ENCODE measurements around the gene IPCEF1. TPM values are rescaled to one million over a fixed set of nuclear protein-coding genes. Genes with fewer than 3 reads are reported as not detected.
"Not testable (repeated sequence)": the region's sequence is repeated elsewhere in the genome, so short reads cannot be mapped to it uniquely, and the experiment has no call there.

IPCEF1 gene
- total RNA-seq, 2 experiments from 2014 or later = 17.3 to 18.8 TPM

DNA sequence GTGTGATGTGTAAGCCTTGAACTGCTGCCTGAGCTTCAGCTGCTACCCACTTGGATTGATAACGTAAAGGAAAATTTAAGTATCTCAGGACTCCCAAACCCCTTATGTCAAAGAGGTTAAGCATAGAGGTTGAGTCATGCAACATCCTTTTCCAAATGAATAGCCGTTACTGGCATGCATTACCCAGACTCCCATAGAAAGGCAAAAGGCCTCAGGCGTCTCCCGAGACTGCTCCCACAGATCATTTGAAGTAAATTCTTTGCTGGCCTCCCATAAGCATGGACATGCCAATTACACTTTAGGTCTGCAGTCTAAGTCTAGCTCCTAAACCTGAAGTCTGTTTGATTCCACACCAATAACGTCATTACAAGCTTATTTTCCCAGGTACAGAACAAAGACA is 14.7 kb downstream of the IPCEF1 start:
- Mint-ChIP-seq H3K4me3 (no peak overlapping the region), H3K27ac (no peak overlapping the region), H3K4me1 (no peaks in the 10 kb centered on the region), H3K9me3 (ENCODE audit: low read depth) (peaks cover 6% of the 10 kb centered on the region), H3K36me3 (no peaks in the 10 kb centered on the region), H3K27me3 (peaks cover 8% of the 10 kb centered on the region)
- DNase-seq (no peak), ATAC-seq (no peak)
- CTCF ChIA-PET = no interaction called here

DNA sequence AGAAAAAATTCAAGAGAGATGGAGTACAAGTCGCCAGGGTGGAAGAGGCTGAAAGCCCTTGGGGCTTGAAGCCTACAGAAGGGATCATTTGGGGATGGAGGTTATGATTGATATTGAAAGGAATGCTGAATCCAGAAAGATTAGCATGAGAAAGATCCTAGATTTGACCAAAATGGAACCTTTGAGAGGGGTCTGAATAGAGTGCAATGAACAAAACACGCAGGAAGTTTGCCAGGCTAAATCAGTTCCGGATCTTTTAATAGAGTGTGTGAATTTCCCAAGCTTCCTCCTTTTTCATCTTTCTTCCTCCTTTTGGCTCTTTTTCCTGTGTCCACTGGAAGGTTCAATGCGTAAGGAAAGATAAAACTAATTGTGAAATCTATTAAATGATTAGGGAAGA is 15.3 kb downstream of the IPCEF1 start:
- Mint-ChIP-seq H3K9me3 (ENCODE audit: low read depth) (peaks cover under 1% of the 10 kb centered on the region), H3K36me3 (no peaks in the 10 kb centered on the region), H3K4me1 (no peaks in the 10 kb centered on the region), H3K27me3 (peaks cover 9% of the 10 kb centered on the region), H3K27ac (no peak overlapping the region), H3K4me3 (no peak overlapping the region)
- no peak for ATAC-seq
- DNase-seq = no peak
- CTCF ChIA-PET = no interaction called here

DNA sequence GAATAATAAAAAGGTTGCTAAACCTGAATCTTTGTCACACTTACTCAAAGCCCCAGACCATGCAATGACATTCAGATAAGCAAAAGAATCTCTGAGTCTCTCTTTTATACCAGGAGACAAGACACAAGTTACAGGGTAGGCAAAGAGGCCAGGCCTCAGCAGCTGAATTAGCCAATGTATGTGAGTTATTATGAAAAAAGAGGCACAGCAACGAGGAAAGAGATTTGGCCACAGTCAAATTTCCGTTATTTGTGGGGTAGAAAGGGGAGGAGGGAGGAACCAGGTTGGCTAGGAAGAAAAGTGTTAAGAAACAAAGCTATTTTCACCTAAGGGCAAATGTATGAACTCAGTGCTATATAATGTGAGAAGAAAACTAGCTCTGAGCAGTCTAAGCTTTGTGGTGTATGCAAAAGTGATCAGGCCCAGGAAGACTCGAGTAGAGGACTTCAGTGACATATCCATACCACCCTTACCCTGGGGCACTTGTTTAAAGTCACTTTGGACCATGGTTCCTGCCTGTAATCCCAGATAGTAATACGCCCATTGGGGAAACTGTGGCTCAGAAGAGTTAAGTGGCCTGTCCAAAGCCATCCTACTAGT is 19.1 kb downstream of the IPCEF1 start:
- no peak overlapping the region for H3K27ac Mint-ChIP-seq
- DNase-seq (no peak), ATAC-seq (no peak)
- CTCF ChIA-PET = no interaction called here
- H3K4me1 Mint-ChIP-seq = no peaks in the 10 kb centered on the region
- H3K27me3 Mint-ChIP-seq = peaks cover 5% of the 10 kb centered on the region
- no peaks in the 10 kb centered on the region for H3K36me3 Mint-ChIP-seq
- H3K9me3 Mint-ChIP-seq (ENCODE audit: low read depth) = no peaks in the 10 kb centered on the region
- no peak overlapping the region for H3K4me3 Mint-ChIP-seq

DNA sequence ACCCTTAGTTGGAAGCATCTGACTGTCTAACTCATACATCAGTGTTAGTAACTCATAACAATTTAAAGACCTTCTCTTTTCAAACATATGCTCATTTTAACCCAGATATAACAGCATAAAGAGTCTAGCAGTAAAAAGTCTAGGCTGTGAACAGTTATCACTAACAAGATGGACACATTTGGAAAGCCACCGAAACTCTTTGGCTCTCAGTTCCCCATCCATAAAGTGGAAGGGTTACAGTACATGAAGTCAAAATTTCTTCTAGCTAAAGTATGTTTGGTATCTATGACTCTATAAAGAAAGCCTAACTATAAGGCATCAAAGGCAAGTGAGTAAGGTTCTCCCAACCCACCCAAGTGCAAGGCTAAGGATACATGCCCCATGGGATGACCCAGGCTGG is 22.5 kb downstream of the IPCEF1 start:
- H3K9me3 Mint-ChIP-seq (ENCODE audit: low read depth); H3K4me1 Mint-ChIP-seq; H3K36me3 Mint-ChIP-seq; H3K27ac Mint-ChIP-seq; ATAC-seq; CTCF ChIA-PET; DNase-seq; H3K4me3 Mint-ChIP-seq: not testable (repeated sequence)
- H3K27me3 Mint-ChIP-seq = peaks cover 12% of the 10 kb centered on the region

DNA sequence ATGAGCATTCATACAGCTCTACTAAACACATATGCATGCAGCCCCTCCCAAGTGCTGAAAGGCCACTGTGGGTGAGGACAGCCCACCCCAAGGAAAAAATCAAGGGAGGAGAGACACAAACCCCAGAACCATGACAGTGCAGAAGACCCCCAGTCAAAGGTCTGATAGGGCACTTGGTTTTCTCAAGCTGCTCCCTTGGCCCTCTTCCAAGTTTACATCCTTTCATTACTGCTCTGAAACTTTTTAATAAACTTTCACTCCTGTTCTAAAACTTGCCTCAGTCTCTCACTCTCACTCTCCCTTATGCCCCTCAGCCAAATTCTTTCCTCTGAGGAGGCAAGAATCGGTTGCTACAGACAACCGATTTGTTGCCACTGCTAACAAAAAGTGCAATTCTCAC is 24.9 kb downstream of the IPCEF1 start:
- DNase-seq (no peak), ATAC-seq (no peak)
- CTCF ChIA-PET = no interaction called here
- Mint-ChIP-seq H3K36me3 (no peaks in the 10 kb centered on the region), H3K4me1 (peaks cover 4% of the 10 kb centered on the region), H3K27me3 (peaks cover 10% of the 10 kb centered on the region), H3K27ac (no peak overlapping the region), H3K4me3 (no peak overlapping the region), H3K9me3 (ENCODE audit: low read depth) (peaks cover 2% of the 10 kb centered on the region)

DNA sequence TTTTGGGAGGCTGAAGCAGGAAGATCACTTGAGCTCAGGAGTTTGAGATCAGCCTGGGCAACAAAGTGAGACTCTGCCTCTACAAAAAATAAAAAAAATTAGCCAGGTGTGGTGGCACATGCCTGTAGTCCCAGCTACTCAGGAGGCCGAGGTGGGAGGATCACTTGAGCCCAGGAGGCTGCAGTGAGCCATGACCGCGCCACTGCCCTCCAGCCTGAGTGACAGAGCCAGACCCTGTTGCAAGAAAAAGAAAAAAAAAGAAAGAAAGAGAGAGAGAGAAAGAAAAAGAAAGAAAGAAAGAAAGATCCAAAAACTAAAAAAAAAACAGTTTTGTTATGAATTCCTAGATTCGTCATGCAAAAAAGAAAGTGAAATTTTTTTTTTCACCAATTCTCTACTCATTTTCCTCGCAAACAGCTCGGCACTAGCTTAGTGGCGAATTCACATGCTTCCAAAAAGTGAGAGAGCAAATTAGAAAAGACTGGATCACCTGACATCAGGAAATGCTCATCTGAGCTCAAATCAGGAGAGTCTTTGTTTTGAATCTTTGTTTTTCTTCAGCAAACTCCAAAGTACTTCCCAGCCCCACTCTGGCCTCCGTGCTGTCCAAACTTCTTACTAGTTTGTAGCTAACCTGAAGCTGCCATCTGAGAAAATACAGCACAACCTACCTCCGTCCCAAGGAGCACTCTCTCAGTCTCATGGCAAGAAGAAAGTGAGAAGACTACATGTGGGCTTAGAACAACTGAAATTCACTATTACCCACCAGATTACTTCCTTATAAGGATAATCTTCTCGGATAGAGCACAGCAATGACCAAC is 27.0 kb downstream of the IPCEF1 start:
- Mint-ChIP-seq H3K27me3 (peaks cover 6% of the 10 kb centered on the region), H3K27ac (no peak overlapping the region), H3K4me3 (peak overlapping the region; percentile 33), H3K4me1 (peaks cover 4% of the 10 kb centered on the region), H3K9me3 (ENCODE audit: low read depth) (peaks cover 2% of the 10 kb centered on the region), H3K36me3 (no peaks in the 10 kb centered on the region)
- CTCF ChIA-PET = no interaction called here
- ATAC-seq (no peak), DNase-seq (no peak)

DNA sequence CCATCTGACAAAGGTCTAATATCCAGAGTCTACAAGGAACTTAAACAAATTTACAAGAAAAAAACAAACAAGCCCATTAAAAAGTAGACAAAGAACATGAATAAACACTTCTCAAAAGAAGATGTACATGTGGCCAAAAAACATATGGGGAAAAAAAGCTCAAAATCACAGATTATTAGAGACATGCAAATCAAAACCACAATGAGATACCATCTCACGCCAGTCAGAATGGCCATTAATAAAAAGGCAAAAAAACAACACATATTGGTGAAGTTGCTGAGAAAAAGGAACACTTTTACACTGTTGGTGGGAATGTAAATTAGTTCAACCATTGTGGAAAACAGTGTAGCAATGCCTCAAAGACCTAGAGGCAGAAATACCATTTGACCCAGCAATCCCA is 29.3 kb downstream of the IPCEF1 start:
- H3K27me3 Mint-ChIP-seq, H3K27ac Mint-ChIP-seq: not testable (repeated sequence)

DNA sequence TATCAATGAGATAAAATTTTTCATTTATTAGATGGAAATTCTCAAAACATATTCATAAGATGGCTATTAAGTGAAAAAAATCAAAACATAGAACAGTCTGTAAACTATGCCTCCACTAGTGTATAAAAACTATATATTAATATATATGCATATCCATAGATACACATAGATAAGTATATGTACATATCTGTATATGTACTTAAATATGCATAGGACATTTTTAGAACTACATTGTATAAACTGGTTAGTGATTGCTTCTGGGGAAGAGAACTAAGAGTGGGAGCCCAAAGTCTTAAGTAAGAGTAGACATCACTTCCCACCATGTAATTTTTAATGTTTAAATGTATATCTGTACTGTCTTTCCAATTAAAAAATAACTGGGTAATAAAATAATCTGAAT is 31.5 kb downstream of the IPCEF1 start:
- no peaks in the 10 kb centered on the region for H3K36me3 Mint-ChIP-seq
- H3K9me3 Mint-ChIP-seq (ENCODE audit: low read depth) = peaks cover 2% of the 10 kb centered on the region
- peaks cover 4% of the 10 kb centered on the region for H3K4me1 Mint-ChIP-seq
- ATAC-seq (no peak), DNase-seq (no peak)
- peaks cover 3% of the 10 kb centered on the region for H3K27me3 Mint-ChIP-seq
- H3K27ac Mint-ChIP-seq = no peak overlapping the region
- CTCF ChIA-PET = no interaction called here
- no peak overlapping the region for H3K4me3 Mint-ChIP-seq

More for the DNA sequence above, 29.3 kb downstream of the IPCEF1 start:
- H3K4me3 Mint-ChIP-seq; CTCF ChIA-PET; ATAC-seq; DNase-seq; H3K9me3 Mint-ChIP-seq (ENCODE audit: low read depth); H3K36me3 Mint-ChIP-seq; H3K4me1 Mint-ChIP-seq: not testable (repeated sequence)

DNA sequence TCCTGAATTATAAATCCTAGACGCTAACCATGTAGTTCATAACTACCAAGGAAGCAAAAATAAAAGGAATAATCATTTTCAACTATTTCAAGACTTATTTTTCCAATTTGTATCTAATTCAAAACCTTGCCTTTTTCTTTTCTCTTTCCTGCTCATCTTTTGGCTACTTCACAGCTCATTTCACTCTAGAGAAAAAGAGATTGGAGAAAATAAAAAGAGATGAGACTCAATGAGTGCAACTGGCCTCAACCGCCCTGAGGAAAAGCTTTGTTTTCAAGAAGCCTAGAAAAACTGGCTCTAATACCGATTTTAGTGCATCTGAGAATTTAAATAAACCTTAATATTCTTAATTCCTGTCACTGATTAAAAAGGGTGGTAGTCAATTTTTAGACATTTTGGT is 36.4 kb downstream of the IPCEF1 start:
- Mint-ChIP-seq H3K27ac (no peak overlapping the region), H3K4me3 (no peak overlapping the region), H3K4me1 (no peaks in the 10 kb centered on the region), H3K36me3 (no peaks in the 10 kb centered on the region), H3K27me3 (peaks cover 11% of the 10 kb centered on the region), H3K9me3 (ENCODE audit: low read depth) (no peaks in the 10 kb centered on the region)
- CTCF ChIA-PET = no interaction called here
- no peak for ATAC-seq
- no peak for DNase-seq

DNA sequence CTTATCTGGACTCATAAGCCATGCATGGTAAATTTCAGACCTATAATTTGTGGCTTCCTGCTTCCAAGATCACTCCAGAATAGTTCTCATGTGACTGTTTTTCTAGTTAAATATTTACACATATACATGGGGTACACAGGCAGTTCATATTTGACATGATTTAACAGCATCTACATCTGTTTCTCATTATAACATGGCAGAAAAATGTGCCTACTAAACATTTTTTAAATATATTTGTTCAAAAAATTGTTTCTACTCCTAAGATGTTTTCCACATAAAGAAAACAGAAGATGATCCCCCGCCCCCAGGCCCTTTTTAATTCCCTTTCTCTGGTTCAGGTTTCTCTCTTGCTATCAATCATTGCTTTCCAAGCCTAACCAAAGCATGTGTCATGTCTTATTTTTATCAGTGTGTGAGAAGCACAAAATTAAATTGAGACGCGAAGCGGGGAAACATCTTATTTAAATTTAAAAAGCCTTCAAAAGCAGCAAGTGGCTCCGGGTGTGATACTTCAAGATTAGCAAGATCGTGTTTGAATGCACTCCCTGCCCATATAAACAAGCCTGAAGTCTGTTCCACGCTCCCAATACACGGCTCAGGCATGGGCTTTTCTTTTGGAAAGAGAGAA is 37.3 kb downstream of the IPCEF1 start:
- CTCF ChIA-PET = no interaction called here
- Mint-ChIP-seq H3K27ac (no peak overlapping the region), H3K36me3 (no peaks in the 10 kb centered on the region), H3K9me3 (ENCODE audit: low read depth) (no peaks in the 10 kb centered on the region), H3K4me1 (no peaks in the 10 kb centered on the region), H3K4me3 (no peak overlapping the region), H3K27me3 (peaks cover 13% of the 10 kb centered on the region)
- ATAC-seq = no peak
- no peak for DNase-seq

DNA sequence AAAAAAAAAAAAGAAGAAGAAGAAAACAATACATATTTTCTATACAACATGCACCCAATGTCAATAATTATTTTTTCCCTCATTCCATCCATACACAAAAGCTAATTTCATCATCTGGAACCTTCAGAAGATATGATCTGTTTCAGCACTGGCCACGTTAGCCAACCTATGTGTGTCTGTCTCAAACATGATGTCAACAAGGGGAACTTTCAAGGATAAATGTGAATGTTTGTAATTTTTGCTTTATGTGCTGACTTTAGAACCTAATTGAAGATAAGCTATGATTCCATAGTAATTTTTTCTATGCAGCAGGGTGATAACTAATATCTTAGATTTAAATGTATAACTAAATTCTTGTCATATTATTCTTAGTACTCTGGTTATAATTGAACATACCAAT is 37.9 kb downstream of the IPCEF1 start:
- CTCF ChIA-PET = no interaction called here
- H3K36me3 Mint-ChIP-seq = no peaks in the 10 kb centered on the region
- DNase-seq (no peak), ATAC-seq (no peak)
- H3K4me3 Mint-ChIP-seq = no peak overlapping the region
- no peaks in the 10 kb centered on the region for H3K4me1 Mint-ChIP-seq
- no peaks in the 10 kb centered on the region for H3K9me3 Mint-ChIP-seq (ENCODE audit: low read depth)
- peaks cover 13% of the 10 kb centered on the region for H3K27me3 Mint-ChIP-seq
- no peak overlapping the region for H3K27ac Mint-ChIP-seq

DNA sequence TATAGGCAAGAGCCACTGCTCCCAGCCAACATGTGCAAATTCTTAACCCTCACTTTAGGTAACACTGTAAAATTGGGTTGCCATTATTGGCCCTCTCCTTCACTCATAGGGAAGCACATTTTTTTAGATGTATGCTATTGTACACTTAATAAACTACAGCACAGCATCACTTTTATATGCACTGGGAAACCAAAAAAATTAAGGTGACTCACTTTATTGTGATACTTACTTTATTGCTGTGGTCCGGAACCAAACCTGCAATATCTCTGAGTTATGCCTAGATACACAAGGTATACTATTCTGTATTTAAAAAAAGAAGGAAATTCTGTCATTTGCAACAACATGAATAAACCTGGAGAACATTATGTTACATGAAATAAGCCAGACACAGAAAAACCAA is 40.5 kb downstream of the IPCEF1 start:
- CTCF ChIA-PET = no interaction called here
- Mint-ChIP-seq H3K4me1 (no peaks in the 10 kb centered on the region), H3K9me3 (ENCODE audit: low read depth) (no peaks in the 10 kb centered on the region), H3K27me3 (peaks cover 19% of the 10 kb centered on the region), H3K27ac (no peak overlapping the region), H3K4me3 (no peak overlapping the region), H3K36me3 (no peaks in the 10 kb centered on the region)
- DNase-seq (no peak), ATAC-seq (no peak)

DNA sequence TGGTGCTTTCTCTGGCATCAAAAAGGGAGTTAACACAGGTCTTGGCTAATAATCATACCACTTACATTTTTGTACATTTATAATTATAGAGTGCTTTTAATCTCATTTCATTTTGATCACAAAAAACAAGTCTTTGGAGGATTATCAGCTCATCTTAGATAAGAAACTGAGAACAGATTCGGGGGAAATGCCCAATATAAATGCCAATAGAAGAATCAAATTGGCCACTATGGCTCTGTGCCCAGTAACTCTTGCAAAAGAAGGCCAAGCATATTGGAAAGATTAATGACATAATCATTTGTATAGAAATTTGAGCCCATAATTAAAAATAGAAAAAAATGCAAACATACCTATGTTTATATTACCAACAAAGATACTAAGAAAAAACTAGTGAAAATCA is 42.5 kb downstream of the IPCEF1 start:
- no peaks in the 10 kb centered on the region for H3K9me3 Mint-ChIP-seq (ENCODE audit: low read depth)
- H3K4me3 Mint-ChIP-seq = no peak overlapping the region
- H3K4me1 Mint-ChIP-seq = no peaks in the 10 kb centered on the region
- ATAC-seq (no peak), DNase-seq (no peak)
- H3K36me3 Mint-ChIP-seq = no peaks in the 10 kb centered on the region
- no peak overlapping the region for H3K27ac Mint-ChIP-seq
- CTCF ChIA-PET = no interaction called here
- peaks cover 21% of the 10 kb centered on the region for H3K27me3 Mint-ChIP-seq

DNA sequence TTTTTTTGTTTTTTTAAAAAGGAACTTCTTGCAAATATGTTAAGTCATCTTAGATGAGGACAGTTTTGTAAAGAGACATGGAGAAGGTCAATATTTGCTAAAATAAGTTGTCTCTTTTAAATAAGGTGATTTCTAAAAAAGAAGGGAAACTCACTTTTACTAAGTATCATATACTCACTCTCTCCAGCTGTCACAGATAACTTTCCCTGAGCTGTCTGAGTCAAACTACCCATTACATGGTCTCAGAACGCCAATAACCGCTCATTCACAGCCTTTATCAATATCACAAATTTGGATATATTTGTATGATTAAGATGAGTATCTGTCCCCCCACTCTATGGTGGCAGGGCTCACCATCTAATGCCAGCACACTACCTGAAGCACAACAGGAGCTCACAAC is 47.6 kb downstream of the IPCEF1 start:
- Mint-ChIP-seq H3K36me3 (no peaks in the 10 kb centered on the region), H3K4me1 (no peaks in the 10 kb centered on the region), H3K4me3 (no peak overlapping the region), H3K27ac (no peak overlapping the region), H3K9me3 (ENCODE audit: low read depth) (no peaks in the 10 kb centered on the region), H3K27me3 (peaks cover 32% of the 10 kb centered on the region)
- ATAC-seq (no peak), DNase-seq (no peak)
- CTCF ChIA-PET = no interaction called here
